Measurements from ENCODE around the gene CMPK1.

DNA sequence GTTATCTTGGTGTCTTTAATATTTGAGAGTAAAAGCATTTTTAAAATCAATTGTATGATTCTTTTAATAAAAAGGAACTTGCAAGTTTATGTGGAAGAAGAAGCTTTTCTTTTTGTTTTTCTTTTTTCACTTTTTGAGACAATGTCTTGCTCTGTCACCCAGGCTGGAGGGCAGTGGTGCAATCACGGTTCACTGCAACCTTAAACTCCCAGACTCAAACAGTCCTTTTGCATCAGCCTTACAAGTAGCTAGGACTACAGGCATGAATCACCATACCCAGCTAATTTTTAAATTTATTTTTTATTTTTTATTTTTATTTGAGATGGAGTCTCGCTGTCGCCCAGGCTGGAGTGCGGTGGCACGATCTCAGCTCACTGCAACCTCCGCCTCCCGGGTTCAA lies 34.1 kb downstream of the CMPK1 start:
- TF ChIP-seq, protein P1, sequence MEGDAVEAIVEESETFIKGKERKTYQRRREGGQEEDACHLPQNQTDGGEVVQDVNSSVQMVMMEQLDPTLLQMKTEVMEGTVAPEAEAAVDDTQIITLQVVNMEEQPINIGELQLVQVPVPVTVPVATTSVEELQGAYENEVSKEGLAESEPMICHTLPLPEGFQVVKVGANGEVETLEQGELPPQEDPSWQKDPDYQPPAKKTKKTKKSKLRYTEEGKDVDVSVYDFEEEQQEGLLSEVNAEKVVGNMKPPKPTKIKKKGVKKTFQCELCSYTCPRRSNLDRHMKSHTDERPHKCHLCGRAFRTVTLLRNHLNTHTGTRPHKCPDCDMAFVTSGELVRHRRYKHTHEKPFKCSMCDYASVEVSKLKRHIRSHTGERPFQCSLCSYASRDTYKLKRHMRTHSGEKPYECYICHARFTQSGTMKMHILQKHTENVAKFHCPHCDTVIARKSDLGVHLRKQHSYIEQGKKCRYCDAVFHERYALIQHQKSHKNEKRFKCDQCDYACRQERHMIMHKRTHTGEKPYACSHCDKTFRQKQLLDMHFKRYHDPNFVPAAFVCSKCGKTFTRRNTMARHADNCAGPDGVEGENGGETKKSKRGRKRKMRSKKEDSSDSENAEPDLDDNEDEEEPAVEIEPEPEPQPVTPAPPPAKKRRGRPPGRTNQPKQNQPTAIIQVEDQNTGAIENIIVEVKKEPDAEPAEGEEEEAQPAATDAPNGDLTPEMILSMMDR (IDR thresholded peaks at IDR 0.05), result no peak
- no peak for TF ChIP-seq POLR2A (IDR thresholded peaks at IDR 0.05)

Data from heart left ventricle (tissue), 13 donors.